Adipocyte (in vitro differentiated cells): Measurements from ENCODE around the gene ATAT1.
A peak's percentile ranks its signal among the peaks of the same experiment; 100 is the strongest.

Experiments used
- DNase-seq: peaks from one replicate; pipeline ENCODE4 v3.0.0-alpha.2; 2015; ENCODE audit warnings: low read depth
- H3K27me3 ChIP-seq: replicated peaks from 2 replicates; pipeline ENCODE4 v1.7.0; 2013; ENCODE audit warnings: mild to moderate bottlenecking, low read length, moderate library complexity; ENCODE audit not compliant: control insufficient read depth, insufficient read depth
- H3K36me3 ChIP-seq: 2 replicates; pipeline ENCODE4 v1.7.0; 2013; ENCODE audit warnings: low read length, mild to moderate bottlenecking, moderate library complexity; ENCODE audit not compliant: control insufficient read depth, insufficient read depth, severe bottlenecking
- H3K4me1 ChIP-seq: 2 replicates; pipeline ENCODE4 v1.7.0; 2013; ENCODE audit warnings: mild to moderate bottlenecking, low read length, moderate library complexity; ENCODE audit not compliant: control insufficient read depth, insufficient read depth
- H3K4me3 ChIP-seq: 2 replicates; pipeline ENCODE4 v1.7.0; 2013; ENCODE audit warnings: mild to moderate bottlenecking, low read length, moderate library complexity
- H3K9ac ChIP-seq: 2 replicates; pipeline ENCODE4 v1.7.0; 2013; ENCODE audit warnings: mild to moderate bottlenecking, low read length, moderate library complexity
- H3K9me3 ChIP-seq: 2 replicates; pipeline ENCODE4 v1.7.0; 2013; ENCODE audit warnings: mild to moderate bottlenecking, low read length, moderate library complexity; ENCODE audit not compliant: control insufficient read depth

The ATAT1 gene

GRCh38 chr6:30679765-30680535 lies 53.3 kb downstream of the ATAT1 start:
- peak overlapping the region; percentile 44 for H3K9ac ChIP-seq
- no peak for DNase-seq
- peaks cover 46% of the 10 kb centered on the region for H3K36me3 ChIP-seq
- H3K27me3 ChIP-seq, result no peaks in the 10 kb centered on the region
- H3K4me3 ChIP-seq, result peak overlapping the region; percentile 40
- H3K4me1 ChIP-seq, result peaks cover 51% of the 10 kb centered on the region
- no peaks in the 10 kb centered on the region for H3K9me3 ChIP-seq

DNA sequence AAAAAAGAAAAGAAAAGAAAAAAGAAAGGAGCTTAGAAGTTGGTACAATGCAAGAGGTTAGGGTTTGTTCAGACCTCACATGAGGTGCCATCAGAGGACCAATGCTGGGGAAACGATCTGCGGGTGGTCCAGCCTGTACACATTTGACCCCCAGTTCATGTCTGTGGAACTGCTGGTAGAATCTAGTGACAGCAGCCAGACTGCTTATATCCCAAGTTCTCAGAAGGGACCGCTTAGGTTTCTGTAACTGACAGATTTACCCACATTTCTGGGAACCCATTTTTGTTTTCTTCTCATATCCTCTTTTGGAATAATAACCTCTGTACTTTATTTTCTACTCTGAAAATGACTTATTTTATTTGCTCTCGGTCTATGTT lies 55.1 kb downstream of the ATAT1 start:
- Histone ChIP-seq H3K4me3 (peak overlapping the region; percentile 97), H3K9ac (peak overlapping the region; percentile 94), H3K27me3 (no peaks in the 10 kb centered on the region), H3K9me3 (no peaks in the 10 kb centered on the region), H3K4me1 (peaks cover 61% of the 10 kb centered on the region), H3K36me3 (peaks cover 36% of the 10 kb centered on the region)
- no peak for DNase-seq

DNA sequence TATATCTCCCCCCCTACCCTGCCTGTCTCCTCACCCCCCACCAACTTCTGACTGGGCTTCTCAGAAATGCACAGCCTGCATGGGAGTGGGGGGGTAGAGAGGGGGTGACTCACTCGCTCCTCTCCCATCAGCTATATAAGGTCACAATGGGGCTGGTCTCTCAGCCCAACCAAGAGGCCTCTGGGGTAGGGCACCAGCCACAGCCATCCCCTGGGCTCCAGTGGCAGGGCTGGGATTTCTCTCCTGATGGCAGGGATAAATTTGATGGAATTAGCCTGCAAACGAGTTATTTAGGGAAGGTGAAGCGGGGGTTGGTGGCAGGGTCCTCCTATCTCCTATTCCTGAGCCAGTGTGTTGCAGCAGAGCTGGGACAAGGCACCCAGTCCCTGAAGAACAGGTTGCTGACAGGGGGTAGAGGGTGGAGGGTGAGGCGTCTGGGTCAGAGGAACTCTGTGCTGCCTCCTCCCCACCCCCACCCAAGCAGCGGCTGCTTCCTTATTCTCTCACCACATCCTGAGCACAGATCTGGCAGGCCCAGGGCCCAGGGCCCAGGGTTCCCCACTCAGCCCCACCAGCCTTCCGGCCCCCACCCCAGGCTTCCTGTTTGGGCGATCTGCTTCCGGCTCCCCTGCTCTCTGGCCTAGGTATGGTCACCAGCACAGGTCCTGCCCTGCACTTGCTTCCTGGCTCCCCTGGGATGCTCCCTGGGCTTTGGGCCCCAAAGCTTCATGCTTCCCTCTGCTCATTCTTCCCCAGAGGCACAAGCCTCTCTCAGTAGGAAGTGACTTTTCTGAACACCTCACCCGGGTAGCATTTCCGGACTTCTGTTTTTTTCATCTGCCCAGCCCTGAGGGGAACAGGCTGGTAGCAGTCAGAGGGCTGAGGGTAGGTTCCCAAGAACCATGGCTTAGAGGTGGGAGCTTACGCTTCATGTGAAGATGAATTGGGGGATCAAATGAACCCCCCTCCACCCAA lies 55.8 kb downstream of the ATAT1 start:
- DNase-seq, result peak; percentile 89
- peak overlapping the region; percentile 97 for H3K4me3 ChIP-seq
- H3K27me3 ChIP-seq, result no peaks in the 10 kb centered on the region
- H3K36me3 ChIP-seq, result peaks cover 29% of the 10 kb centered on the region
- H3K9me3 ChIP-seq, result no peaks in the 10 kb centered on the region
- peaks cover 56% of the 10 kb centered on the region for H3K4me1 ChIP-seq
- H3K9ac ChIP-seq, result peak overlapping the region; percentile 94

- peak overlapping the region; percentile 94 for H3K9ac ChIP-seq
- peak overlapping the region; percentile 97 for H3K4me3 ChIP-seq
- no peaks in the 10 kb centered on the region for H3K27me3 ChIP-seq
- peaks cover 61% of the 10 kb centered on the region for H3K4me1 ChIP-seq
- DNase-seq, result peak; percentile 18
- H3K9me3 ChIP-seq, result no peaks in the 10 kb centered on the region
- H3K36me3 ChIP-seq, result peaks cover 21% of the 10 kb centered on the region
Measured at GRCh38 chr6:30683183-30683979, 56.7 kb downstream of the ATAT1 start.

DNA sequence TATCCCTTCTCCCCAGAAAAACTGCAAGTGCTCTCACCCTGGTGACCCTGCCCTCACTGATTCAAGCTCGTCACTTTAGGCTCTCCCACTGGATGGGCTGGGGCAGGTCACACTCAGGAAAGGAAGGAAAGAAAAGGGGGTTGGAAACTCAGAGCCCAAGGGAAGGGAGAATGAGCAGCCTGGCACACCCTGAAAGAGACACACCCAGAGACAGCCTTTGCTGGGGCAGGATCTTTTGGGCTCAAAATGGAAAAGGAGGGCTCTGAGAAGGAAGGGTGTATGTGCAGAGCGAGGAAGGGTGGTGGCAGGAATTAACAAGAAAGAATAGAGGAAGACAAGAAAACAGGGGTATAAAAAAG lies 57.3 kb downstream of the ATAT1 start:
- Histone ChIP-seq H3K9ac (peak overlapping the region; percentile 94), H3K4me3 (peak overlapping the region; percentile 97), H3K4me1 (peaks cover 59% of the 10 kb centered on the region), H3K9me3 (no peaks in the 10 kb centered on the region), H3K27me3 (no peaks in the 10 kb centered on the region), H3K36me3 (peaks cover 16% of the 10 kb centered on the region)
- peak; percentile 22 for DNase-seq

DNA sequence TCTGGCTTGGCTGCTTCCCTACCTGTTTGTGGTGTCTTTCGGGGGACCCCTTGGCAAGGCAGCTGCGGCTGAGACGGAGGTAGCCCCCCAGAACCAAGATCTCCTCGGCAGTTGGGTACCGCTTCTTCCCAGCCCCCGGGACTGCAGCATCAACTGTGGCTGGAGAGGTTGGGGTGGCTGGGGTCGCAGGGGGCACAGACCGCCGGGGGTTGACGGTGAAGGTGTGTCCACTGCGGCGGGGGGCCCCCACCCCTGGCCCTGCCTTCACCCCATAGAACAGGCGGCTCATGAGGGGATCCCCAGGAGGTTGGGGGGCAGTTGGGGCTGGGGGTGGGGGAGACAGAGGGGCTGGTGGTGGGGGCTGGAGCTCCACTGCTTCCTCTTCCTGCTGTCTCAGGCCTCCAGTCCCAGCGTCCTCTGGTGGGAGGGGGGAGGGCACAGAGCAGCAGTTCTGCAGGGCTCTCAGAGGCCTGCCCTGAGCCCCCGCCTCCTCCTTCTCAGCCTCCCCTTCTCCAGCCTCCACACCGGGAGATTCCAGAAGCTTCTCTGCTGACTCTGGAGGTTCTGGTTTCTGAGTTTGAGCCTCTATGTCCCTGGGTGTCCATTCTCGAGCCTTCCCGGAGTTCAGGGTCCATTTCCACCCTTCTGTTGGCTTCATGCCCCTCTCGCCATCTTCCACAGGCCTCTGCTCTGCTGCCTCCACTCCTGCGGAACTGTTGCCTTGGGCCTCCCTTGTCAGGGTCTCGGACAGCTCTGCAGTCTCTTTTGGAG lies 57.9 kb downstream of the ATAT1 start:
- H3K4me1 ChIP-seq, result peaks cover 57% of the 10 kb centered on the region

GRCh38 chr6:30685157-30686008 lies 58.7 kb downstream of the ATAT1 start:
- DNase-seq, result peak; percentile 57
- Histone ChIP-seq H3K4me3 (peak overlapping the region; percentile 97), H3K9ac (peak overlapping the region; percentile 94), H3K4me1 (peaks cover 49% of the 10 kb centered on the region), H3K9me3 (no peaks in the 10 kb centered on the region), H3K36me3 (peaks cover 8% of the 10 kb centered on the region), H3K27me3 (no peaks in the 10 kb centered on the region)

More for the DNA sequence above, 57.9 kb downstream of the ATAT1 start:
- Histone ChIP-seq H3K36me3 (peaks cover 14% of the 10 kb centered on the region), H3K27me3 (no peaks in the 10 kb centered on the region), H3K4me3 (peak overlapping the region; percentile 97), H3K9ac (peak overlapping the region; percentile 94), H3K9me3 (no peaks in the 10 kb centered on the region)
- DNase-seq, result peak; percentile 41

GRCh38 chr6:30686009-30686907 lies 59.6 kb downstream of the ATAT1 start, which contains the start of gene PPP1R18:
TSS of gene PPP1R18 (minus strand) at chr6:30686645. CDS start at chr6:30686018, 627 bp downstream.
- Histone ChIP-seq H3K9me3 (no peaks in the 10 kb centered on the region), H3K27me3 (no peaks in the 10 kb centered on the region), H3K9ac (peak within 1 kb of the TSS; percentile 94), H3K4me3 (peak within 1 kb of the TSS; percentile 97), H3K36me3 (peaks cover under 1% of the 10 kb centered on the region), H3K4me1 (peaks cover 45% of the 10 kb centered on the region)
- DNase-seq, result peak; percentile 89
